ENCODE results near the gene DGCR6. TPM values are rescaled to one million over a fixed set of nuclear protein-coding genes. Genes with fewer than 3 reads are reported as not detected.
A peak's percentile ranks its signal among the peaks of the same experiment; 100 is the strongest.

Gene DGCR6
- 0.54 and 0.56 TPM in 2 replicates for total RNA-seq (2012; rRNA removed)
- polyA plus RNA-seq (2012; rRNA removed), result 0.58 and 1.9 TPM in 2 replicates
- polyA plus RNA-seq (2012; cell fraction: cytosol; rRNA removed), result 0.75 and 2.8 TPM in 2 replicates
- 2.9 and 4.4 TPM in 2 replicates for polyA plus RNA-seq (2012; cell fraction: nucleus; rRNA removed; ENCODE audit: low replicate concordance)
- percentile 17 among the genes with signal in this experiment for Bru-seq, nascent RNA
- not detected for BruChase-seq, experiment 1, labeled RNA remaining after a 6-hour chase
- percentile 17 among the genes with signal in this experiment for BruChase-seq, experiment 2, labeled RNA remaining after a 2-hour chase
- long read RNA-seq, partial matches to known transcripts, result 2 of 2 reads
- long read RNA-seq, other reads (novel, unspliced or antisense), result 0 of 2 reads

- no peak within 1 kb of the TSS for H2BK5ac ChIP-seq (ENCODE audit: low read depth, low read length, poor library complexity, severe bottlenecking)
- dilution Hi-C loops (cut with HindIII; ENCODE audit: low sequenced_read_pairs, unreplicated experiment) (no loop called here), in situ Hi-C loops (cut with MboI; ENCODE audit: low sequenced_read_pairs) (no loop called here), intact Hi-C loops (cut with micrococcal nuclease) (no loop called here)
- H4K91ac ChIP-seq (ENCODE audit: insufficient read depth, low read depth, low read length), result no peak within 1 kb of the TSS
- no peak within 1 kb of the TSS for H3K14ac ChIP-seq (replicated peaks; ENCODE audit: low read depth, low read length)
- no peak within 1 kb of the TSS for H2AK9ac ChIP-seq (replicated peaks; ENCODE audit: low read depth, low read length, poor library complexity)
- no peak within 1 kb of the TSS for H3K4ac ChIP-seq (ENCODE audit: low read depth, low read length)
- no CpG with 5 or more reads among the region's 77 CpGs for WGBS, 2 experiments (ENCODE audit: extremely low coverage in 2 of 2, insufficient read length in 1 of 2)
- no peaks in the 10 kb centered on the region for H3K36me3 ChIP-seq (ENCODE audit: control insufficient read depth, insufficient read depth, low read length)
- no peak within 1 kb of the TSS for H3K18ac ChIP-seq (ENCODE audit: low read depth, low read length)
- H2BK120ac ChIP-seq (ENCODE audit: low read depth, low read length), result no peak within 1 kb of the TSS
- H3K23ac ChIP-seq (ENCODE audit: low read depth, low read length), result no peak within 1 kb of the TSS
- H3K4me3 ChIP-seq (ENCODE audit: insufficient read depth, low read depth, low read length), result no peak within 1 kb of the TSS
- H3K9ac ChIP-seq (ENCODE audit: low read depth, low read length), result no peak within 1 kb of the TSS
- H3K56ac ChIP-seq (ENCODE audit: extremely low read depth, insufficient read depth, low read length), result no peak within 1 kb of the TSS
- no peak within 1 kb of the TSS for H3K4me2 ChIP-seq (ENCODE audit: low read depth, low read length)
- H4K5ac ChIP-seq (ENCODE audit: low read depth, low read length), result no peak within 1 kb of the TSS
- ChIA-PET CTCF (interaction anchor here (0.6 kb wide), 1 partner anchor 755 kb away, joined by 3 read pairs; no protein-coding TSS in a partner anchor), POLR2A (ENCODE audit: unreplicated experiment) (no interaction called here)
- no peak for DNase-seq
- no peak within 1 kb of the TSS for H2BK15ac ChIP-seq (ENCODE audit: low read depth, low read length)
- no peaks in the 10 kb centered on the region for H4K20me1 ChIP-seq (ENCODE audit: insufficient read depth, low read length)
- no peaks in the 10 kb centered on the region for H3K9me1 ChIP-seq (ENCODE audit: insufficient read depth, low read length)
- H3K27ac ChIP-seq (ENCODE audit: insufficient read depth, low read length), result no peak within 1 kb of the TSS
- peak; percentile 96 for ATAC-seq (ENCODE audit: low read depth)
- no peaks in the 10 kb centered on the region for H3K79me1 ChIP-seq (ENCODE audit: low read depth in 1 of 2, low read length in 2 of 2)
- H2BK20ac ChIP-seq (ENCODE audit: low read depth, low read length), result no peak within 1 kb of the TSS
- H3K4me1 ChIP-seq (ENCODE audit: control insufficient read depth, insufficient read depth, low read length), result no peaks in the 10 kb centered on the region
- BruUV-seq (replicated peaks), result no TSS peak
- no peaks in the 10 kb centered on the region for H3K27me3 ChIP-seq (ENCODE audit: control insufficient read depth, insufficient read depth, low read length)
- H2AFZ ChIP-seq (replicated peaks; ENCODE audit: low read length, poor library complexity), result no peak within 1 kb of the TSS
- no peak within 1 kb of the TSS for H2AK5ac ChIP-seq (ENCODE audit: low read depth, low read length)
- H3K9me3 ChIP-seq (ENCODE audit: control insufficient read depth, insufficient read depth, low read length), result no peaks in the 10 kb centered on the region
- H4K8ac ChIP-seq (ENCODE audit: low read depth in 2 of 2, low read length in 2 of 2), result no peak within 1 kb of the TSS
- TF ChIP-seq RFX5 (IDR thresholded peaks at IDR 0.05; ENCODE audit: low read depth, low read length) (no peak), BHLHE40 (IDR thresholded peaks at IDR 0.05; ENCODE audit: low read depth, low read length) (no peak), SMC3 (IDR thresholded peaks at IDR 0.05; ENCODE audit: low read depth, low read length) (no peak), RAD21 (IDR thresholded peaks at IDR 0.05; ENCODE audit: low read length) (no peak), NFE2L2 (IDR thresholded peaks at IDR 0.05; ENCODE audit: low read depth, low read length) (no peak), POLR2A (IDR thresholded peaks at IDR 0.05; ENCODE audit: low read depth, low read length) (no peak), CEBPB (IDR thresholded peaks at IDR 0.05; ENCODE audit: low read depth, low read length) (no peak), USF2 (IDR thresholded peaks at IDR 0.05; ENCODE audit: low read depth, low read length) (no peak), MAFK (IDR thresholded peaks at IDR 0.05; ENCODE audit: low read depth, low read length) (no peak), CTCF (conservative IDR thresholded peaks at IDR 0.05; ENCODE audit: low read depth, low read length) (no peak), MXI1 (IDR thresholded peaks at IDR 0.05; ENCODE audit: borderline replicate concordance, low read depth, low read length) (no peak), MAZ (IDR thresholded peaks at IDR 0.05; ENCODE audit: borderline replicate concordance, low read depth, low read length) (no peak), CHD1 (IDR thresholded peaks at IDR 0.05; ENCODE audit: low read depth, low read length) (no peak), FOS (IDR thresholded peaks at IDR 0.05; ENCODE audit: low read depth, low read length) (no peak), RCOR1 (IDR thresholded peaks at IDR 0.05; ENCODE audit: insufficient replicate concordance, low read length) (no peak)
Measured at GRCh38 chr22:18905540-18906409, at the start of gene DGCR6. TSS of gene DGCR6 (plus strand) at chr22:18906320. CDS start at chr22:18906375, 55 bp downstream.
